Neural crest cell (in vitro differentiated cells): ENCODE data around the gene NUDCD2. TPM values are rescaled to one million over a fixed set of nuclear protein-coding genes. Genes with fewer than 3 reads are reported as not detected.

ENCODE experiments used
- DNase-seq: peaks from one replicate; pipeline ENCODE4 v3.0.0; 2021; ENCODE audit warnings: low read depth, mixed read lengths, low spot score
- H3K27ac Mint-ChIP-seq: one replicate; pipeline ENCODE4 v1.8.0; 2021; ENCODE audit warnings: mild to moderate bottlenecking, mixed read lengths; ENCODE audit not compliant: unreplicated experiment
- H3K27me3 Mint-ChIP-seq: 2 replicates; pipeline ENCODE4 v1.8.0; 2021; ENCODE audit warnings: low read depth, mild to moderate bottlenecking, mixed read lengths
- H3K36me3 Mint-ChIP-seq: 2 replicates; pipeline ENCODE4 v1.8.0; 2021; ENCODE audit warnings: low read depth, mild to moderate bottlenecking, mixed read lengths
- H3K4me1 Mint-ChIP-seq: 2 replicates; pipeline ENCODE4 v1.8.0; 2021; ENCODE audit warnings: mixed read lengths
- H3K4me3 Mint-ChIP-seq: one replicate; pipeline ENCODE4 v1.8.0; 2021; ENCODE audit warnings: mild to moderate bottlenecking, mixed read lengths
- H3K9me3 Mint-ChIP-seq: 2 replicates; pipeline ENCODE4 v1.8.0; 2021; ENCODE audit warnings: mixed read lengths
- CTCF ChIP-seq: fragments of 200-600 bp; sonication (generic); conservative IDR thresholded peaks from 2 replicates; pipeline ENCODE4 v1.5.0; 2021; ENCODE audit warnings: antibody characterized with exemption, mild to moderate bottlenecking
- total RNA-seq: library from RNA; stranded (reverse); gene quantifications from 2 replicates; pipeline ENCODE4 v1.2.1, GENCODE V29; 2021

Gene NUDCD2
- total RNA-seq, 1 donor from 2014 or later, result 40.7 TPM

- Mint-ChIP-seq H3K4me3 (no peak overlapping the region), H3K27ac (no peak overlapping the region), H3K4me1 (peaks cover 20% of the 10 kb centered on the region), H3K36me3 (peaks cover 32% of the 10 kb centered on the region), H3K27me3 (no peaks in the 10 kb centered on the region), H3K9me3 (peaks cover 2% of the 10 kb centered on the region)
- DNase-seq, result no peak
- TF ChIP-seq CTCF, result no peak
Observed at GRCh38 chr5:163453705-163454104, 6.2 kb downstream of the NUDCD2 start.

GRCh38 chr5:163451489-163451888 lies 8.4 kb downstream of the NUDCD2 start:
- no peak for DNase-seq
- H3K27me3 Mint-ChIP-seq, result no peaks in the 10 kb centered on the region
- peaks cover 8% of the 10 kb centered on the region for H3K4me1 Mint-ChIP-seq
- no peak overlapping the region for H3K27ac Mint-ChIP-seq
- H3K4me3 Mint-ChIP-seq, result no peak overlapping the region
- peaks cover 2% of the 10 kb centered on the region for H3K9me3 Mint-ChIP-seq
- no peak for TF ChIP-seq CTCF
- H3K36me3 Mint-ChIP-seq, result peaks cover 50% of the 10 kb centered on the region

- Mint-ChIP-seq H3K4me1 (no peaks in the 10 kb centered on the region), H3K9me3 (no peaks in the 10 kb centered on the region), H3K27me3 (no peaks in the 10 kb centered on the region), H3K4me3 (no peak overlapping the region), H3K27ac (no peak overlapping the region), H3K36me3 (peaks cover 34% of the 10 kb centered on the region)
- no peak for TF ChIP-seq CTCF
- DNase-seq, result no peak
Observed at GRCh38 chr5:163448491-163448890, 11.4 kb downstream of the NUDCD2 start.

GRCh38 chr5:163447875-163448274 lies 12.0 kb downstream of the NUDCD2 start:
- Mint-ChIP-seq H3K4me1 (no peaks in the 10 kb centered on the region), H3K4me3 (no peak overlapping the region), H3K27me3 (no peaks in the 10 kb centered on the region), H3K9me3 (no peaks in the 10 kb centered on the region), H3K36me3 (peaks cover 33% of the 10 kb centered on the region), H3K27ac (no peak overlapping the region)
- DNase-seq, result no peak
- no peak for TF ChIP-seq CTCF

- DNase-seq, result no peak
- Mint-ChIP-seq H3K4me3 (no peak overlapping the region), H3K9me3 (no peaks in the 10 kb centered on the region), H3K36me3 (peaks cover 36% of the 10 kb centered on the region), H3K27me3 (no peaks in the 10 kb centered on the region), H3K27ac (no peak overlapping the region), H3K4me1 (no peaks in the 10 kb centered on the region)
- TF ChIP-seq CTCF, result no peak
Observed at GRCh38 chr5:163447191-163447590, 12.7 kb downstream of the NUDCD2 start.

GRCh38 chr5:163445345-163445744 lies 14.6 kb downstream of the NUDCD2 start:
- no peak for DNase-seq
- H3K9me3 Mint-ChIP-seq, result no peaks in the 10 kb centered on the region
- H3K4me3 Mint-ChIP-seq, result no peak overlapping the region
- H3K27me3 Mint-ChIP-seq, result no peaks in the 10 kb centered on the region
- peaks cover 9% of the 10 kb centered on the region for H3K4me1 Mint-ChIP-seq
- no peak for TF ChIP-seq CTCF
- peaks cover 38% of the 10 kb centered on the region for H3K36me3 Mint-ChIP-seq
- no peak overlapping the region for H3K27ac Mint-ChIP-seq
